Left lung (tissue), 10 donors: ENCODE measurements around the gene PVRIG. TPM values are rescaled to one million over a fixed set of nuclear protein-coding genes. Genes with fewer than 3 reads are reported as not detected.

Experiments
- ATAC-seq: fragments of 200-7000 bp; cut with Tn5 transposase; one replicate; pipeline ENCODE4 v1.9.1; 2020; ENCODE audit warnings: moderate library complexity
- DNase-seq, 4 donors: peaks; one replicate each; pipeline ENCODE4 v3.0.0-alpha.2; 2013 to 2020
- H3K27ac ChIP-seq, 2 donors: fragments of 200-600 bp; sonication (generic) in 1 of 2; one replicate each; pipeline versions ENCODE4 v1.5.0 to v1.8.0; 2020 to 2021
- H3K27me3 ChIP-seq, 2 donors: fragments of 200-600 bp; sonication (generic) in 1 of 2; one replicate each; pipeline versions ENCODE4 v1.5.0 to v1.8.0; 2020 to 2021
- H3K36me3 ChIP-seq, 2 donors: fragments of 200-600 bp; sonication (generic) in 1 of 2; one replicate each; pipeline versions ENCODE4 v1.5.0 to v1.8.0; 2020 to 2021
- H3K4me1 ChIP-seq, 2 donors: fragments of 200-600 bp; one replicate each; pipeline ENCODE4 v1.8.0; 2021
- H3K4me3 ChIP-seq, 2 donors: fragments of 200-600 bp; sonication (generic) in 1 of 2; one replicate each; pipeline versions ENCODE4 v1.5.0 to v1.8.0; 2020 to 2021; ENCODE audit warnings: mild to moderate bottlenecking in 1 of 2
- H3K9me3 ChIP-seq, 2 donors: fragments of 200-600 bp; sonication (generic) in 1 of 2; one replicate each; pipeline versions ENCODE4 v1.5.0 to v1.8.0; 2020 to 2021
- intact Hi-C, 2 donors: fragments of 100-400 bp; cut with DNase I; formaldehyde crosslinking; loops; one replicate each; pipeline versions ENCODE4 v1.11.2 to v1.14.2; 2022
- polyA plus RNA-seq, 6 donors: library from polyadenylated mRNA; unstranded; fragments of 120-200 nt; gene quantifications; one replicate each; pipeline ENCODE4 v1.2.1, GENCODE V29; 2013; ENCODE audit not compliant: insufficient read length in 6 of 6
- total RNA-seq, 2 donors: library from RNA; stranded (reverse); fragmentation: NEBNext Ultra II Directional; extraction: Animal tissue kit (Norgen Biotek cat#: 25700); gene quantifications; one replicate each; pipeline ENCODE4 v1.2.1, GENCODE V29; 2021
- TF ChIP-seq, protein P1 (sequence below), 2 donors: fragments of 200-600 bp; sonication (generic) in 1 of 2; IDR thresholded peaks; one replicate each; pipeline versions ENCODE4 v1.5.0 to v1.8.0; 2021; ENCODE audit warnings: antibody characterized with exemption in 2 of 2
- donor health status: DM: no; HTN: yes; CAD: no.
- donor health status: DM: no; HTN: no; CAD: no.

Gene PVRIG
- total and polyA plus RNA-seq, 8 donors, result 0.41 to 9.1 (median 7.2) TPM

GRCh38 chr7:100173806-100174495 lies 45.8 kb upstream of the PVRIG start:
- ATAC-seq (no peak), DNase-seq (no peak)
- TF ChIP-seq, protein P1, sequence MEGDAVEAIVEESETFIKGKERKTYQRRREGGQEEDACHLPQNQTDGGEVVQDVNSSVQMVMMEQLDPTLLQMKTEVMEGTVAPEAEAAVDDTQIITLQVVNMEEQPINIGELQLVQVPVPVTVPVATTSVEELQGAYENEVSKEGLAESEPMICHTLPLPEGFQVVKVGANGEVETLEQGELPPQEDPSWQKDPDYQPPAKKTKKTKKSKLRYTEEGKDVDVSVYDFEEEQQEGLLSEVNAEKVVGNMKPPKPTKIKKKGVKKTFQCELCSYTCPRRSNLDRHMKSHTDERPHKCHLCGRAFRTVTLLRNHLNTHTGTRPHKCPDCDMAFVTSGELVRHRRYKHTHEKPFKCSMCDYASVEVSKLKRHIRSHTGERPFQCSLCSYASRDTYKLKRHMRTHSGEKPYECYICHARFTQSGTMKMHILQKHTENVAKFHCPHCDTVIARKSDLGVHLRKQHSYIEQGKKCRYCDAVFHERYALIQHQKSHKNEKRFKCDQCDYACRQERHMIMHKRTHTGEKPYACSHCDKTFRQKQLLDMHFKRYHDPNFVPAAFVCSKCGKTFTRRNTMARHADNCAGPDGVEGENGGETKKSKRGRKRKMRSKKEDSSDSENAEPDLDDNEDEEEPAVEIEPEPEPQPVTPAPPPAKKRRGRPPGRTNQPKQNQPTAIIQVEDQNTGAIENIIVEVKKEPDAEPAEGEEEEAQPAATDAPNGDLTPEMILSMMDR (IDR thresholded peaks at IDR 0.05), result no peak
- Histone ChIP-seq H3K4me1 (peaks cover 0 to 32% of the 10 kb centered on the region in 2 donors), H3K27ac (no peak overlapping the region), H3K36me3 (no peaks in the 10 kb centered on the region), H3K4me3 (no peak overlapping the region), H3K9me3 (peaks cover 0 to 6% of the 10 kb centered on the region in 2 donors), H3K27me3 (peaks cover 10 to 43% of the 10 kb centered on the region in 2 donors)
- intact Hi-C loops, result no loop called here

GRCh38 chr7:100174582-100174981 lies 45.2 kb upstream of the PVRIG start:
- Histone ChIP-seq H3K36me3 (no peaks in the 10 kb centered on the region), H3K4me3 (no peak overlapping the region), H3K27ac (no peak overlapping the region), H3K9me3 (peaks cover 0 to 6% of the 10 kb centered on the region in 2 donors), H3K4me1 (peaks cover 0 to 28% of the 10 kb centered on the region in 2 donors), H3K27me3 (peaks cover 10 to 37% of the 10 kb centered on the region in 2 donors)
- intact Hi-C loops, result no loop called here
- TF ChIP-seq, protein P1 (IDR thresholded peaks at IDR 0.05), result no peak
- ATAC-seq, result no peak
- no peak for DNase-seq

GRCh38 chr7:100175296-100175935 lies 44.3 kb upstream of the PVRIG start:
- TF ChIP-seq, protein P1 (IDR thresholded peaks at IDR 0.05), result no peak
- H3K27ac ChIP-seq, result no peak overlapping the region
- ATAC-seq, result no peak
- intact Hi-C loops, result no loop called here
- no peak for DNase-seq
- H3K9me3 ChIP-seq, result peaks cover 0 to 6% of the 10 kb centered on the region in 2 donors
- no peak overlapping the region for H3K4me3 ChIP-seq
- H3K27me3 ChIP-seq, result peaks cover 10 to 33% of the 10 kb centered on the region in 2 donors
- H3K4me1 ChIP-seq, result peaks cover 0 to 28% of the 10 kb centered on the region in 2 donors
- no peaks in the 10 kb centered on the region for H3K36me3 ChIP-seq

DNA sequence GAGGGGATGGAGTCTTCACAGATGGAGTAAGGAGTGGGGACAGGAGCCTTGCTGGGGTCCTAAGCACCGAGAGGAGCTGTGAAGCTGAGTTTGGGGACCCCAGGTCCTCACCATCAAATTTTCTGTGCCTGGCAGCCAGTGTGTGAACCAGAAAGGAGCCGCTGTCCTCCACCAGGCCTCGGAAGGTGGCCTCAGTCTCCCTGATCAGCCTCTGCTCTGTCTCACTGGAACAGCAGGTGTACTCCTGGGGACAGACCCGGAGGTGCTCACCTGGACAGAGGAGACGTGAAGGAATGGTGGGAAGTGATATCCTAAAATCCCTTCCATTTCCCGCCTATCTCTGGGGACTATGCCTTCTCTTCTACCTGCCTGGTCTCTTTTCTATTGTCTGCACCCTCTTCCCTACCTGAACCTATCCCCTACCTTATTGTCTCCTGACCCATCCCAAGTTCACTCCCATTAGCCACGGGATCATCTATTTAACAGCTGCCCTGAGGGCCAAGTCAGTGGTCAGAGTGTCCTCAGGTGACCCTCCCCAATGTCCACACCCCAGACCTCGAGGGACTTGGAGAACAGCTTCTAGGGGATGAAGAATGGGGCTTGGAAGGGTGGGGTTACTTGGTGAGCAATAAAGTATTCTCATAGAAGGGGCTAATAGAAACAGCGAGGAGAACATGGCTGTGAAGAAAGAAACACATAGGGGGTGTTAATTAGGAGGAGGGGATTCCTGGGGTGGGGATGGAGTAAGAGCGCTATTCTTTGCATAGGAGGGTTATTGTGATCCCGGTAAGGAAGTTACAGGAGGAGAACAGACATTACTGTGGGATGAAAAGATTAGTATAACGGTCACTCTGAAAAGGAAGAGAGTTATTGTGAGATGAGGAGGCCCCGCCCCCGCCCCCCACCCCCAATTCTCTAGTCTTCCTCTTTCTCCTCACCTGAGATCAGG lies 43.4 kb upstream of the PVRIG start:
- Histone ChIP-seq H3K27me3 (peaks cover 6 to 32% of the 10 kb centered on the region in 2 donors), H3K27ac (no peak overlapping the region), H3K9me3 (peaks cover 0 to 6% of the 10 kb centered on the region in 2 donors), H3K4me1 (peaks cover 0 to 22% of the 10 kb centered on the region in 2 donors), H3K4me3 (peak overlapping the region; percentile 48 to 50), H3K36me3 (no peaks in the 10 kb centered on the region)
- TF ChIP-seq, protein P1 (IDR thresholded peaks at IDR 0.05), result no peak
- ATAC-seq (no peak), DNase-seq (no peak)
- intact Hi-C loops, result no loop called here
